ENCODE measurements around the gene C3. TPM values are rescaled to one million over a fixed set of nuclear protein-coding genes. Genes with fewer than 3 reads are reported as not detected.

C3 gene
- total and polyA plus RNA-seq, 2 of the 13 experiments (the other 11 are each of a cell fraction or from before 2014, with no cell fraction given) = 1,455 to 6,272 TPM

DNA sequence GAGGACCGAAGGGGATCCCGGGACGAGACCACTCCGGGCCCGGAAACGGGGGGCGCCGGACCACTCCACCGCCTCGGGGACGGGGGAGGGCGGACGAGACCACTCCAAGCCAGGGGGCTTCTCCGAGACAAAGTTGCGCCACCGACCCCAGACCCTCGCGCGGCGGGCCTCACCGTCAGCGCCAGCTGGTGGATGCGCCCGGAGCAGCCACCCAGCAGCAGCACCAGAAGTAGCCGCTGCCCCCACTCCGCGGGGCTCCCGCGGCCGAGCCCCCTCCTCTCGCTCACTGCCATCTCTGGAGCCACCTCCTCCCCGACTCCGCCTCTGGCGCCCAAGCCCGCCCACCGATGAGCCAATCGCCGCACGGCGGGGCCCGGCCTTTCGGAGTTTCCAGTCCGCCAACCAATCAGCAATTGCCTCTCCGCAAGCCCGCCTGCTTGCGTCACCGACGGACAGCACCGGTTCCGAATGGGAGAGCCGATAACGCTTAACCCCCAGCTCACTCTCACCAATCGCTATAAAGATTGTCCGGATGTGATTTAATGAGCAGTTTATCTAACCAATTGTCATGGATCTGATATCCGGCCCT is 16.9 kb upstream of the C3 start, which contains the start of gene GPR108 (continued):
- peak; percentile 71 for TF ChIP-seq RFX5 (IDR thresholded peaks at IDR 0.05; ENCODE audit: low read depth, low read length)
- TF ChIP-seq CENPX (CRISPR knock-in tag; IDR thresholded peaks at IDR 0.05) = no peak
- no peak for TF ChIP-seq ZNF12 (CRISPR knock-in tag; IDR thresholded peaks at IDR 0.05)
- TF ChIP-seq ZNF101 (CRISPR knock-in tag; IDR thresholded peaks at IDR 0.05; ENCODE audit: borderline replicate concordance, low read depth) = no peak
- TF ChIP-seq ZNF20 (CRISPR knock-in tag; IDR thresholded peaks at IDR 0.05) = peak; percentile 76; the same call in 1 of the 2 replicates
- peak; percentile 83; the same call in 1 of the 2 replicates for TF ChIP-seq ZNF235 (CRISPR knock-in tag; IDR thresholded peaks at IDR 0.05; ENCODE audit: borderline replicate concordance)
- TF ChIP-seq, protein P1, sequence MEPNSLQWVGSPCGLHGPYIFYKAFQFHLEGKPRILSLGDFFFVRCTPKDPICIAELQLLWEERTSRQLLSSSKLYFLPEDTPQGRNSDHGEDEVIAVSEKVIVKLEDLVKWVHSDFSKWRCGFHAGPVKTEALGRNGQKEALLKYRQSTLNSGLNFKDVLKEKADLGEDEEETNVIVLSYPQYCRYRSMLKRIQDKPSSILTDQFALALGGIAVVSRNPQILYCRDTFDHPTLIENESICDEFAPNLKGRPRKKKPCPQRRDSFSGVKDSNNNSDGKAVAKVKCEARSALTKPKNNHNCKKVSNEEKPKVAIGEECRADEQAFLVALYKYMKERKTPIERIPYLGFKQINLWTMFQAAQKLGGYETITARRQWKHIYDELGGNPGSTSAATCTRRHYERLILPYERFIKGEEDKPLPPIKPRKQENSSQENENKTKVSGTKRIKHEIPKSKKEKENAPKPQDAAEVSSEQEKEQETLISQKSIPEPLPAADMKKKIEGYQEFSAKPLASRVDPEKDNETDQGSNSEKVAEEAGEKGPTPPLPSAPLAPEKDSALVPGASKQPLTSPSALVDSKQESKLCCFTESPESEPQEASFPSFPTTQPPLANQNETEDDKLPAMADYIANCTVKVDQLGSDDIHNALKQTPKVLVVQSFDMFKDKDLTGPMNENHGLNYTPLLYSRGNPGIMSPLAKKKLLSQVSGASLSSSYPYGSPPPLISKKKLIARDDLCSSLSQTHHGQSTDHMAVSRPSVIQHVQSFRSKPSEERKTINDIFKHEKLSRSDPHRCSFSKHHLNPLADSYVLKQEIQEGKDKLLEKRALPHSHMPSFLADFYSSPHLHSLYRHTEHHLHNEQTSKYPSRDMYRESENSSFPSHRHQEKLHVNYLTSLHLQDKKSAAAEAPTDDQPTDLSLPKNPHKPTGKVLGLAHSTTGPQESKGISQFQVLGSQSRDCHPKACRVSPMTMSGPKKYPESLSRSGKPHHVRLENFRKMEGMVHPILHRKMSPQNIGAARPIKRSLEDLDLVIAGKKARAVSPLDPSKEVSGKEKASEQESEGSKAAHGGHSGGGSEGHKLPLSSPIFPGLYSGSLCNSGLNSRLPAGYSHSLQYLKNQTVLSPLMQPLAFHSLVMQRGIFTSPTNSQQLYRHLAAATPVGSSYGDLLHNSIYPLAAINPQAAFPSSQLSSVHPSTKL (CRISPR knock-in tag; IDR thresholded peaks at IDR 0.05) = peak; percentile 16; the same call in 1 of the 2 replicates
- peak; percentile 78; the same call in 1 of the 2 replicates for TF ChIP-seq RFXAP (CRISPR knock-in tag; IDR thresholded peaks at IDR 0.05; ENCODE audit: borderline replicate concordance)
- TF ChIP-seq, protein P2, sequence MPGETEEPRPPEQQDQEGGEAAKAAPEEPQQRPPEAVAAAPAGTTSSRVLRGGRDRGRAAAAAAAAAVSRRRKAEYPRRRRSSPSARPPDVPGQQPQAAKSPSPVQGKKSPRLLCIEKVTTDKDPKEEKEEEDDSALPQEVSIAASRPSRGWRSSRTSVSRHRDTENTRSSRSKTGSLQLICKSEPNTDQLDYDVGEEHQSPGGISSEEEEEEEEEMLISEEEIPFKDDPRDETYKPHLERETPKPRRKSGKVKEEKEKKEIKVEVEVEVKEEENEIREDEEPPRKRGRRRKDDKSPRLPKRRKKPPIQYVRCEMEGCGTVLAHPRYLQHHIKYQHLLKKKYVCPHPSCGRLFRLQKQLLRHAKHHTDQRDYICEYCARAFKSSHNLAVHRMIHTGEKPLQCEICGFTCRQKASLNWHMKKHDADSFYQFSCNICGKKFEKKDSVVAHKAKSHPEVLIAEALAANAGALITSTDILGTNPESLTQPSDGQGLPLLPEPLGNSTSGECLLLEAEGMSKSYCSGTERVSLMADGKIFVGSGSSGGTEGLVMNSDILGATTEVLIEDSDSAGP (CRISPR knock-in tag; IDR thresholded peaks at IDR 0.05; ENCODE audit: borderline replicate concordance) = peak; percentile 61
- no peak for TF ChIP-seq ZFP41 (CRISPR knock-in tag; IDR thresholded peaks at IDR 0.05; ENCODE audit: borderline replicate concordance)
- TF ChIP-seq TBL1XR1 (IDR thresholded peaks at IDR 0.05; ENCODE audit: borderline replicate concordance, low read length, partially characterized antibody) = peak; percentile 13
- TF ChIP-seq ZSCAN20 (CRISPR knock-in tag; IDR thresholded peaks at IDR 0.05; ENCODE audit: borderline replicate concordance) = no peak
- TF ChIP-seq, protein P3, sequence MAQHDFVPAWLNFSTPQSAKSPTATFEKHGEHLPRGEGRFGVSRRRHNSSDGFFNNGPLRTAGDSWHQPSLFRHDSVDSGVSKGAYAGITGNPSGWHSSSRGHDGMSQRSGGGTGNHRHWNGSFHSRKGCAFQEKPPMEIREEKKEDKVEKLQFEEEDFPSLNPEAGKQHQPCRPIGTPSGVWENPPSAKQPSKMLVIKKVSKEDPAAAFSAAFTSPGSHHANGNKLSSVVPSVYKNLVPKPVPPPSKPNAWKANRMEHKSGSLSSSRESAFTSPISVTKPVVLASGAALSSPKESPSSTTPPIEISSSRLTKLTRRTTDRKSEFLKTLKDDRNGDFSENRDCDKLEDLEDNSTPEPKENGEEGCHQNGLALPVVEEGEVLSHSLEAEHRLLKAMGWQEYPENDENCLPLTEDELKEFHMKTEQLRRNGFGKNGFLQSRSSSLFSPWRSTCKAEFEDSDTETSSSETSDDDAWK (CRISPR knock-in tag; IDR thresholded peaks at IDR 0.05) = no peak
- TF ChIP-seq CREB1 (IDR thresholded peaks at IDR 0.05) = peak; percentile 98
- TF ChIP-seq CREB1 (CRISPR knock-in tag; IDR thresholded peaks at IDR 0.05) = peak; percentile 99
- TF ChIP-seq, protein P4, sequence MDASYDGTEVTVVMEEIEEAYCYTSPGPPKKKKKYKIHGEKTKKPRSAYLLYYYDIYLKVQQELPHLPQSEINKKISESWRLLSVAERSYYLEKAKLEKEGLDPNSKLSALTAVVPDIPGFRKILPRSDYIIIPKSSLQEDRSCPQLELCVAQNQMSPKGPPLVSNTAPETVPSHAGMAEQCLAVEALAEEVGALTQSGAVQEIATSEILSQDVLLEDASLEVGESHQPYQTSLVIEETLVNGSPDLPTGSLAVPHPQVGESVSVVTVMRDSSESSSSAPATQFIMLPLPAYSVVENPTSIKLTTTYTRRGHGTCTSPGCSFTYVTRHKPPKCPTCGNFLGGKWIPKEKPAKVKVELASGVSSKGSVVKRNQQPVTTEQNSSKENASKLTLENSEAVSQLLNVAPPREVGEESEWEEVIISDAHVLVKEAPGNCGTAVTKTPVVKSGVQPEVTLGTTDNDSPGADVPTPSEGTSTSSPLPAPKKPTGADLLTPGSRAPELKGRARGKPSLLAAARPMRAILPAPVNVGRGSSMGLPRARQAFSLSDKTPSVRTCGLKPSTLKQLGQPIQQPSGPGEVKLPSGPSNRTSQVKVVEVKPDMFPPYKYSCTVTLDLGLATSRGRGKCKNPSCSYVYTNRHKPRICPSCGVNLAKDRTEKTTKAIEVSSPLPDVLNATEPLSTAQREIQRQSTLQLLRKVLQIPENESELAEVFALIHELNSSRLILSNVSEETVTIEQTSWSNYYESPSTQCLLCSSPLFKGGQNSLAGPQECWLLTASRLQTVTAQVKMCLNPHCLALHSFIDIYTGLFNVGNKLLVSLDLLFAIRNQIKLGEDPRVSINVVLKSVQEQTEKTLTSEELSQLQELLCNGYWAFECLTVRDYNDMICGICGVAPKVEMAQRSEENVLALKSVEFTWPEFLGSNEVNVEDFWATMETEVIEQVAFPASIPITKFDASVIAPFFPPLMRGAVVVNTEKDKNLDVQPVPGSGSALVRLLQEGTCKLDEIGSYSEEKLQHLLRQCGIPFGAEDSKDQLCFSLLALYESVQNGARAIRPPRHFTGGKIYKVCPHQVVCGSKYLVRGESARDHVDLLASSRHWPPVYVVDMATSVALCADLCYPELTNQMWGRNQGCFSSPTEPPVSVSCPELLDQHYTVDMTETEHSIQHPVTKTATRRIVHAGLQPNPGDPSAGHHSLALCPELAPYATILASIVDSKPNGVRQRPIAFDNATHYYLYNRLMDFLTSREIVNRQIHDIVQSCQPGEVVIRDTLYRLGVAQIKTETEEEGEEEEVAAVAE (CRISPR knock-in tag; IDR thresholded peaks at IDR 0.05; ENCODE audit: borderline replicate concordance) = peak; percentile 79; the same call in 1 of the 2 replicates
